Lower lobe of right lung (tissue), 2 donors: ENCODE measurements around the gene C13orf46. TPM values are rescaled to one million over a fixed set of nuclear protein-coding genes. Genes with fewer than 3 reads are reported as not detected.
"Not testable (repeated sequence)": the region's sequence is repeated elsewhere in the genome, so short reads cannot be mapped to it uniquely, and the experiment has no call there.

Experiments
- ATAC-seq, 2 donors: fragments of 200-7000 bp; cut with Tn5 transposase; one replicate each; pipeline ENCODE4 v1.9.1; 2020 to 2022; ENCODE audit warnings: mild to moderate bottlenecking in 2 of 2, moderate library complexity in 2 of 2
- DNase-seq: peaks from one replicate; pipeline ENCODE4 v3.0.0-alpha.2; 2020
- H3K27ac ChIP-seq: fragments of 200-600 bp; one replicate; pipeline ENCODE4 v1.8.0; 2022
- H3K27me3 ChIP-seq: fragments of 200-600 bp; one replicate; pipeline ENCODE4 v1.8.0; 2022; ENCODE audit warnings: low read depth
- H3K36me3 ChIP-seq: fragments of 200-600 bp; one replicate; pipeline ENCODE4 v1.8.0; 2022; ENCODE audit warnings: mild to moderate bottlenecking
- H3K4me1 ChIP-seq: fragments of 200-600 bp; one replicate; pipeline ENCODE4 v1.8.0; 2022
- H3K4me3 ChIP-seq: fragments of 200-600 bp; one replicate; pipeline ENCODE4 v1.8.0; 2022; ENCODE audit warnings: mild to moderate bottlenecking
- H3K9me3 ChIP-seq: fragments of 200-600 bp; one replicate; pipeline ENCODE4 v1.8.0; 2022
- CTCF ChIP-seq: fragments of 200-600 bp; IDR thresholded peaks from one replicate; pipeline ENCODE4 v1.8.0; 2022; ENCODE audit warnings: antibody characterized with exemption, mild to moderate bottlenecking
- intact Hi-C: fragments of 100-400 bp; cut with DNase I; formaldehyde crosslinking; loops from one replicate; pipeline ENCODE4 v1.11.0; 2022
- total RNA-seq: library from RNA; stranded (reverse); fragmentation: NEBNext Ultra II Directional; extraction: Animal tissue kit (Norgen Biotek cat#: 25700); gene quantifications from one replicate; pipeline ENCODE4 v1.2.1, GENCODE V29; 2021
- donor health status: DM: no; HTN: yes; CAD: no; lungs with severe emphysema.

The C13orf46 gene
- total RNA-seq, 1 donor from 2014 or later, result 14.0 TPM

- no peak for ATAC-seq
- Histone ChIP-seq H3K9me3 (no peaks in the 10 kb centered on the region), H3K27ac (no peak overlapping the region), H3K36me3 (no peaks in the 10 kb centered on the region), H3K27me3 (peaks cover 12% of the 10 kb centered on the region), H3K4me3 (no peak overlapping the region), H3K4me1 (no peaks in the 10 kb centered on the region)
- no peak for DNase-seq
- no peak for TF ChIP-seq CTCF
- intact Hi-C loops, result no loop called here
Observed at GRCh38 chr13:113914333-113915011, 59.4 kb downstream of the C13orf46 start.

DNA sequence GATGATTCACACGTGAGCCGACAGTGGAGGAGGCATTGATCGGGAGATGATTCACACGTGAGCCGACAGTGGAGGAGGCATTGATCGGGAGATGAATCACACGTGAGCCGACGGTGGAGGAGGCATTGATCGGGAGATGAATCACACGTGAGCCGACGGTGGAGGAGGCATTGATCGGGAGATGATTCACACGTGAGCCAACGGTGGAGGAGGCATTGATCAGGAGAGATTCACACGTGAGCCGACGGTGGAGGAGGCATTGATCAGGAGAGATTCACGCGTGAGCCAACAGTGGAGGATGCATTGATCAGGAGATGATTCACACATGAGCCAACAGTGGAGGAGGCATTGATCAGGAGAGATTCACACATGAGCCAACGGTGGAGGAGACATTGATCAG lies 60.0 kb downstream of the C13orf46 start:
- not testable (repeated sequence) for DNase-seq

GRCh38 chr13:113913408-113913807 lies 60.5 kb downstream of the C13orf46 start:
- H3K27me3 ChIP-seq, H3K4me1 ChIP-seq, H3K36me3 ChIP-seq, H3K9me3 ChIP-seq, intact Hi-C loops, ATAC-seq, H3K27ac ChIP-seq, DNase-seq, H3K4me3 ChIP-seq: not testable (repeated sequence)

More for the DNA sequence above, 60.0 kb downstream of the C13orf46 start:
- intact Hi-C loops, H3K9me3 ChIP-seq, H3K4me1 ChIP-seq, H3K36me3 ChIP-seq, H3K4me3 ChIP-seq, H3K27ac ChIP-seq, ATAC-seq: not testable (repeated sequence)
- peaks cover 12% of the 10 kb centered on the region for H3K27me3 ChIP-seq

- Histone ChIP-seq H3K27ac (no peak overlapping the region), H3K36me3 (no peaks in the 10 kb centered on the region), H3K4me3 (no peak overlapping the region), H3K27me3 (peaks cover 8% of the 10 kb centered on the region), H3K9me3 (no peaks in the 10 kb centered on the region), H3K4me1 (no peaks in the 10 kb centered on the region)
- DNase-seq (no peak), ATAC-seq (no peak)
- intact Hi-C loops, result no loop called here
- no peak for TF ChIP-seq CTCF
Observed at GRCh38 chr13:113912596-113912995, 61.3 kb downstream of the C13orf46 start.

DNA sequence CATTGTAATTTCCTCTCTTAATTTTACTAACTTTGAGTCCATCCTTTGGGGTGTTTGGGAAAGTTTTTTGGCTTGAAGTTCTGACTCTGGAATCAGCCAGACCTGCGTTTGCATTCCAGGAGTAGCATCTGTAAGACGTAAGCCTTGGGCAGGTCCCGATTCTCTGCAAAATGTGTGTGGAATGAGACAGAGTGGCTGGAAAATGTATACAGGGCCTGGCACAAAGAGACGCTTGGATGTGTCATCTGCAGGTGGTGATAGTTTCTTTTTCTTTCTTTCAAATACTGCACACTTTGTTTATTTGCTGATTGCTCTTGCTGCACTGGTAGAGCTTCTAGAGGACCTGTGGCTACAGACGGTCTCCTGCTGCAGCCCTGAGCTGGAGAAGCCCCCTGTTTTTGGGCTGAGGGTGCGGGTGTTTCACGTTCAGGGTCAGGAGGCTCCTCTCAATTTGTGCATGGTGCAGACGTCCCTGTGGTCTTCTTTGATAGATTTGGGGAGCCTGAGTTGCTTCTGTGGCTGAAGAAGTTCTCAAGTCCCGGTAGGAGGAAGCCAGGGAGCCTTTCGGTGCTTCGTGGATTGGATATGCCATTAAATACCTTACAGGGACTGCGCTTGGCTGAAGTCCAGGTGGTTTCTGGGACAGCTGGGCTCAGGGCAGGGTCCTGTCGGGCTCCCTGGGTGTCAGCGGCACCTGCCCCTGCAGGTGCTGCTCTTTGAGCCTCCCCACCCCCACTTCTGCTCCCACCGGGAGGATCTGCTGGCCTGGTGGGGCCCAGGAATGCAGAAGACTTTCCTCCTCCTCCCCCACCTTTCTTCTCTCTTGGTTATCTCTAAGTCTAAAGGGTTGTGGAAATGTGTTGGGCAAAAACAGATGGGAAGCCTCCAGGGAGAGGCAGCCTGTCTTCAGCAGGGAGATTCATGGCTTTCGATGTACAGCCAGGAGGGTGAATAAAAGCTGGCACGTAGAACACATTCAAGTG lies 66.0 kb downstream of the C13orf46 start:
- ATAC-seq (peak in 1 of 2 donors; percentile 21), DNase-seq (no peak)
- H3K4me1 ChIP-seq, result no peaks in the 10 kb centered on the region
- H3K4me3 ChIP-seq, result no peak overlapping the region
- intact Hi-C loops, result no loop called here
- H3K27me3 ChIP-seq, result no peaks in the 10 kb centered on the region
- no peak overlapping the region for H3K27ac ChIP-seq
- no peaks in the 10 kb centered on the region for H3K9me3 ChIP-seq
- no peaks in the 10 kb centered on the region for H3K36me3 ChIP-seq
- TF ChIP-seq CTCF, result no peak

DNA sequence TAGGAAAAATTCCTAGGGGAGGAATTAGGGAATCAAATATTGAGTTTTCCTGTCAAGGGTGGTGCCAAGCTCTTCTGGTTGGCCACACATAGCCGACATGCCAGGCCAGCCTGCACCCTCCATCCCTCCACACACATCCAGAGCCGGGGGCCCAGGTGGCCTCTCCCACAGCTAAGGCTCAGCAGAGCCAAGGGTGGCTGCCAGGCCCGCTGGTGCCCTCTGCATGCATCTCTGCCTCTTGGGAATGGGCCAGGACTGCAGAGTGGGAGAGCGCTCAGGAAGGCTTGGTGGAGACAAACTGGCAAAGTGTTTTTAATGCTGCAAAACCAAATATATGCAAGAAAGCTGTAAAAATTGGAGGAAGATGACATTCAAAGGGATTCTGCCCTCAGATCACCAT lies 67.3 kb downstream of the C13orf46 start:
- DNase-seq (no peak), ATAC-seq (no peak)
- no peak overlapping the region for H3K4me3 ChIP-seq
- H3K4me1 ChIP-seq, result no peaks in the 10 kb centered on the region
- H3K27ac ChIP-seq, result no peak overlapping the region
- H3K27me3 ChIP-seq, result no peaks in the 10 kb centered on the region
- H3K9me3 ChIP-seq, result no peaks in the 10 kb centered on the region
- no peak for TF ChIP-seq CTCF
- intact Hi-C loops, result no loop called here
- H3K36me3 ChIP-seq, result no peaks in the 10 kb centered on the region
